GM12865 (cell line): ENCODE data around the gene ABCF2.

Experiments used
- DNase-seq: peaks from one replicate; pipeline ENCODE4 v3.0.0; 2010; ENCODE audit warnings: low read depth
- H3K4me3 ChIP-seq: 2 replicates; pipeline ENCODE4 v1.5.1; 2011; ENCODE audit warnings: mild to moderate bottlenecking, low read depth, low read length, control low read depth
- TF ChIP-seq, protein P1 (sequence below): IDR thresholded peaks from 2 replicates; pipeline ENCODE4 v1.5.1; 2011; ENCODE audit warnings: low read length, control low read depth, low read depth, inconsistent platforms; ENCODE audit not compliant: insufficient read depth; ENCODE audit errors: missing control alignments

Gene ABCF2

DNA sequence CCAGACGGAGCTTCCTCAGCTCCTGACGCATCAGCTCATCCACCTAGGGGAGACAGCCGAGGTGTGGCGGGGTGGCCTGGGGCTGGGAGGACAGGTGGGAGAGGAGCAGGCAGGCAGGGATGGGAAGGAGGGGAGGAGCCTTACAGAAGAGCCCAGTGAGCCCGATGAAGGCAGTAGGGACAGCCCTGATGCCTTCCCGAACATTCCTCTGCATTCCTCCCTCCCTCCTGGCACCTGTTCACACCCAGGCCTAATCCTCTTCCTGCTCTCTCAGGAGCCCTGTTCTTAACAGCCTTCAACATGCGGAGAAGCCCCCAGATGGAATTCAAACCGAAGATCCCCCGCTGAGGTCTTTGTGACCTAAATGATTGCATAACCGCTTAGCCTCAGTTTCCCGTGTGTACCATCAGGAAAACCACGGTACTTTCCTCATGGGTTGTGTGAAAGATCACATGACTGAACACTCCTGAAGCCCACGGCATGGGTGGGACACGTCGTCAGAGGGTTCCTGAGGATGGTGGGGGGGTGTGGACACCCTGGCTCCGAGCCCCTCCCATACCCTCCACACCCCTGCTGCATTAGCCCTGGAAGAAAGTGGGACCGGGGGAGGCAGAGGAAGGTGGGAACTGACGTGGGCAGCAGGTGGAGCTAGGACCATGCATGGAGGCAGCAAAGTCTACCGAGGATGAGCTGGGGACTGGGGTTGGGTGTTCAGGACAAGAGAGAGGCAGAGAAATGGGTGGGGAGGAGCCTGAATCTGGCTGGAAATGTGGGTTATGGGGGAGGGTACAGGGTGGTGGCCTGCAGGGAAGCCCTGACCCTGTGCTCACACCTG, 31.2 kb downstream of the ABCF2 start:
- TF ChIP-seq, protein P1, sequence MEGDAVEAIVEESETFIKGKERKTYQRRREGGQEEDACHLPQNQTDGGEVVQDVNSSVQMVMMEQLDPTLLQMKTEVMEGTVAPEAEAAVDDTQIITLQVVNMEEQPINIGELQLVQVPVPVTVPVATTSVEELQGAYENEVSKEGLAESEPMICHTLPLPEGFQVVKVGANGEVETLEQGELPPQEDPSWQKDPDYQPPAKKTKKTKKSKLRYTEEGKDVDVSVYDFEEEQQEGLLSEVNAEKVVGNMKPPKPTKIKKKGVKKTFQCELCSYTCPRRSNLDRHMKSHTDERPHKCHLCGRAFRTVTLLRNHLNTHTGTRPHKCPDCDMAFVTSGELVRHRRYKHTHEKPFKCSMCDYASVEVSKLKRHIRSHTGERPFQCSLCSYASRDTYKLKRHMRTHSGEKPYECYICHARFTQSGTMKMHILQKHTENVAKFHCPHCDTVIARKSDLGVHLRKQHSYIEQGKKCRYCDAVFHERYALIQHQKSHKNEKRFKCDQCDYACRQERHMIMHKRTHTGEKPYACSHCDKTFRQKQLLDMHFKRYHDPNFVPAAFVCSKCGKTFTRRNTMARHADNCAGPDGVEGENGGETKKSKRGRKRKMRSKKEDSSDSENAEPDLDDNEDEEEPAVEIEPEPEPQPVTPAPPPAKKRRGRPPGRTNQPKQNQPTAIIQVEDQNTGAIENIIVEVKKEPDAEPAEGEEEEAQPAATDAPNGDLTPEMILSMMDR, result no peak
- no peak overlapping the region for H3K4me3 ChIP-seq
- DNase-seq, result no peak

DNA sequence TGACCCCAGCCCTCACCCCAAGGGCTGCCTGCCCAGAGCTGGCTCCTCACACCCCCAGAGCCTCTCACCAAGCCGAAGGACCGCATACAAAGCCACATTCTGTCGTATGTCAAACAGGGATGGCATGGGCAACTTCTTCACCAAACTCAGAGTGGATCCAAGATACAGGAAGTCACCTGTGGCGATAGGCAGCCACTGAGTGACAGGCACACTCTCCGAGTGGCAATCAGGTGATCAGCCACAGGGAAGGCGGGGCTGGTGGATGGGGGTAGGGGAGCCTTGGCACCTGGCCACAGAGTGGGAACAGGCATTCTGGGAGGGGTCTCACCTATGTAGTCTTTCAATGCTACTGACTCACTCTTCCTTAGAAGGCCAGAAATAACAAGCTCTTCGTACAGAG, 32.8 kb downstream of the ABCF2 start:
- no peak overlapping the region for H3K4me3 ChIP-seq
- TF ChIP-seq, protein P1, result no peak
- no peak for DNase-seq

DNA sequence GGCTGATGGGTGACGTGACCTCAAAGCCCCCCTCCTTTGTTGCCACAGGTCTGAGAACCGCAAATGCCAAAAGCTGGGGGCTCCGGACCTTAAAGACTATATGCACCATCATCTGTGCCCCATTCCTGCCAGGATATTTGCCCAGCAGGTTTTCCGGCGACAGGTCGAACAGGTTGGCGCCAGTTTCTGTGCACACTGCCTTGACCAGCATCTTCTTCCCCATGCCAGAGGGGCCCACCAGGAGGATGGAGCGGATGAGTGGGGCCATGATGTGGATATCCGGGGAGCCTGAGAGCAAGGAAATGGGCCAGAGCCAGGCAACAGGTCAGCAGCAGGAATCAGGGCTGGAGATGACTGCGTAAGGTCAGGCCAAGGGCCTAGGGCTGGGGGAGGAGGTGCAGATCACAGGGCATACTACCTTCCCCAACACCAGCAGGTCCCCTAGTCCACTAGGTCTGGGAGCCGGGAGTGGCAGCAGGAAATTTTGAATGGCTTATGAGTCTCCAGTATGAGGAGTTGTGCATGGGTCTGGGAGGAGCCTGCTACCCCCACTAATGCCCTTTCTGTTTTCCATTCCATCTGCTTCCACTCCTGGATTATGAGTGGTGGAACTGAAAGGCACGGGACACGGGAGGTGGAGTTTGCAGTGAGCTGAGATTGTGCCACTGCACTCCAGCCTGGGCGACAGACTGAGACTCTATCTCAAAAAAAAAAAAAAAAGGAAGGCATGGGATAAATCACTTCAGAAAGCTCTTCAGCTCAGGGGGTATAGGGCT, 33.6 kb downstream of the ABCF2 start:
- no peak for DNase-seq
- H3K4me3 ChIP-seq, result no peak overlapping the region
- TF ChIP-seq, protein P1, result no peak

DNA sequence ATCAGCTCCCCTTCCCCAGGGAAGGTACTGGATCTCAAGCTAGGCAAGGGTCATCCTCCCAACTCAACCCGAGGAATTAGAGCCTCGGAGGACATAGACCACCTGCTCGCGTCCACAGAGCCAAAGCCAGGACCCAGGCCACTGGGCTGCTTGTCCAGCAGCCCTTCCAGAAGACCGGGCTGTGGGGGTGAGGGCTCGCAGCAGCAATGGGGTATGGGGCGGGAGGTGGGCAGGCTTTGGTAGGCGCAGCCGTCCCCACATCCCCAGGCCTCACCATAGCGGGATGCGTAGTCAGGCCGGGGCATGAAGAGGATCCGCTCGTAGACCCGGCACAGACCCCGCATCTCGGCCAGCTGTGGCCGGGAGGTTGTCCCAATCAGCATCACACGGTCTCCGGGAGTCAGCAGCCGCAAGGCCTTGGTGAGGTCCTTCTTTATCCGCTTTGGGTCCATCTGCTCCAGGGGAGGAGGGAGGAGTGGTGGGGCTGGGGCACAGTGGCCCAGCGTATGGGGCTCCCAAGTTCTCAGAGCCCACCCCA, 34.9 kb downstream of the ABCF2 start:
- TF ChIP-seq, protein P1, result no peak
- DNase-seq, result no peak
- H3K4me3 ChIP-seq, result no peak overlapping the region

DNA sequence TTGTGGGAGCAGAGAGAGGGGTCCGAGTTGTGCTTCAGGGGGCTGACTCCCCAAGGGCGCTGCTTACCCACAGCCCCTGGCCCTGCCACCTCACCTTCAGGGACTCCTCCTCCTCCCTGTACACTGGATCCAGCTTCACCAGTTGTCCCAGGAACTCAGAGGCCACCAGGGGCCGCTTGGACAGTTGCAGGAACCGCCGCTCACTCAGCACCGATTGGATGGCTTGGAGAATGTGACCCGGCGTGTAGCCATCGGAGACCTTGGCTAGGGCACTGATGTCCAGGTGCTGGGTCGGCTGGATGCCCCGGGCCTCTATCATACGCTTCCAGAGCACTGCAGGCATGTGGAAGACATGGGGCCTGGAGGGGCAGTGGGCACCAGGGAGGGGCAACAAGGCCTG, 35.5 kb downstream of the ABCF2 start:
- DNase-seq, result no peak
- TF ChIP-seq, protein P1, result no peak
- H3K4me3 ChIP-seq, result no peak overlapping the region

GRCh38 chr7:151189038-151189437, 38.0 kb downstream of the ABCF2 start:
- DNase-seq, result no peak
- TF ChIP-seq, protein P1, result no peak

DNA sequence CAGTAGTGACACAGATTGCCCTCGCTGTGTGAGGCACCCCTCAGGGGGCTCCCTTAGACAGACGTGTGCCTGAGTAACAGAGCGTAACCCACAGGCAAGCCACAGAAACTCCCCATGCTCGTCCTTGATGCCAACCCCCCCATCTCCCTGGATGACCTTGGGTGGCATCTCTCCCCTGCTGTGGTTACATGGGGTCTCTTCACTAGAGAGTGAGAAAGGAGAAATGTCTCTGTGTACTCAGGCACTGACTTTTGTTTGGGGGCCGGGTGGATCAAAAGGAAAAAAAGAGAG, 38.8 kb downstream of the ABCF2 start:
- H3K4me3 ChIP-seq, result no peak overlapping the region
- TF ChIP-seq, protein P1, result no peak
- peak; percentile 26 for DNase-seq

More at GRCh38 chr7:151189038-151189437, 38.0 kb downstream of the ABCF2 start:
- H3K4me3 ChIP-seq, result no peak overlapping the region
